Medulla oblongata (tissue), 1 donor: ENCODE measurements around the gene MBD6.

ENCODE experiments used
- DNase-seq: peaks from one replicate; pipeline ENCODE4 v3.0.0-alpha.2; 2015; ENCODE audit errors: extremely low spot score

The MBD6 gene

GRCh38 chr12:57528176-57528575 lies 5.6 kb downstream of the MBD6 start:
- DNase-seq, result no peak

- no peak for DNase-seq
Measured at GRCh38 chr12:57528831-57529555, 6.4 kb downstream of the MBD6 start.

- DNase-seq, result no peak
Measured at GRCh38 chr12:57529831-57530230, 7.2 kb downstream of the MBD6 start.

- DNase-seq, result no peak
Measured at GRCh38 chr12:57530396-57531142, 7.9 kb downstream of the MBD6 start.

GRCh38 chr12:57531836-57532235 lies 9.2 kb downstream of the MBD6 start:
- DNase-seq, result no peak

GRCh38 chr12:57533108-57533507 lies 10.5 kb downstream of the MBD6 start:
- DNase-seq, result no peak

- DNase-seq, result no peak
Measured at GRCh38 chr12:57534250-57534649, 11.6 kb downstream of the MBD6 start.

GRCh38 chr12:57534991-57535543 lies 12.4 kb downstream of the MBD6 start:
- DNase-seq, result no peak

GRCh38 chr12:57535764-57536596 lies 13.4 kb downstream of the MBD6 start:
- no peak for DNase-seq

- no peak for DNase-seq
Measured at GRCh38 chr12:57536597-57536942, 13.9 kb downstream of the MBD6 start.

GRCh38 chr12:57539134-57539768 lies 16.6 kb downstream of the MBD6 start:
- DNase-seq, result no peak

GRCh38 chr12:57541001-57541400 lies 18.4 kb downstream of the MBD6 start:
- DNase-seq, result no peak

- DNase-seq, result no peak
Measured at GRCh38 chr12:57541717-57542116, 19.1 kb downstream of the MBD6 start.

GRCh38 chr12:57543581-57543980 lies 21.0 kb downstream of the MBD6 start:
- DNase-seq, result no peak

- no peak for DNase-seq
Measured at GRCh38 chr12:57545809-57546437, 23.3 kb downstream of the MBD6 start.

GRCh38 chr12:57546438-57547287 lies 24.0 kb downstream of the MBD6 start, which contains the start of gene DCTN2:
TSS of gene DCTN2 (minus strand) at chr12:57547192. CDS start at chr12:57547063, 129 bp downstream.
- peak; percentile 99 for DNase-seq

GRCh38 chr12:57547288-57548012 lies 24.8 kb downstream of the MBD6 start:
- DNase-seq, result no peak

GRCh38 chr12:57548013-57548315 lies 25.3 kb downstream of the MBD6 start:
- DNase-seq, result no peak

GRCh38 chr12:57548488-57548887 lies 25.9 kb downstream of the MBD6 start:
- no peak for DNase-seq
